Keratinocyte (primary cell): ENCODE results near the gene FCAR. TPM values are rescaled to one million over a fixed set of nuclear protein-coding genes. Genes with fewer than 3 reads are reported as not detected.
"Not testable (repeated sequence)": the region's sequence is repeated elsewhere in the genome, so short reads cannot be mapped to it uniquely, and the experiment has no call there.

Source experiments
- DNase-seq: peaks from one replicate; pipeline ENCODE4 v3.0.0-alpha.2; 2011; ENCODE audit warnings: low read depth, missing footprints, low spot score
- FAIRE-seq: peaks from 2 replicates; lab custom pipeline; 2011; peaks lifted over from hg19 to GRCh38; lab: Jason Lieb, UNC
- H2AFZ ChIP-seq: 2 replicates; pipeline ENCODE4 v1.6.0; 2012; ENCODE audit warnings: low read length, control low read depth, inconsistent platforms; ENCODE audit not compliant: control insufficient read depth
- H3K27ac ChIP-seq: 2 replicates; pipeline ENCODE4 v1.5.1; 2011; ENCODE audit warnings: low read length; ENCODE audit not compliant: control insufficient read depth, insufficient read depth
- H3K27me3 ChIP-seq: 3 replicates; pipeline ENCODE4 v1.6.0; 2011; ENCODE audit warnings: low read length; ENCODE audit not compliant: control insufficient read depth, insufficient read depth; ENCODE audit errors: extremely low read depth
- H3K36me3 ChIP-seq, 2 experiments: 2 replicates in 1 of 2; 3 replicates in 1 of 2; pipeline ENCODE4 v1.5.1; 2011; ENCODE audit warnings: low read length in 2 of 2, mild to moderate bottlenecking in 1 of 2; ENCODE audit not compliant: control insufficient read depth in 2 of 2, insufficient read depth in 2 of 2; ENCODE audit errors: extremely low read depth in 1 of 2
- H3K4me1 ChIP-seq: 3 replicates; pipeline ENCODE4 v1.5.1; 2011; ENCODE audit warnings: low read length; ENCODE audit not compliant: control insufficient read depth, insufficient read depth; ENCODE audit errors: extremely low read depth
- H3K4me2 ChIP-seq: 3 replicates; pipeline ENCODE4 v1.6.0; 2011; ENCODE audit warnings: low read depth, low read length; ENCODE audit not compliant: control insufficient read depth, insufficient read depth; ENCODE audit errors: extremely low read depth
- H3K4me3 ChIP-seq, 3 experiments: fragments of 200-600 bp in 1 of 3; sonication (generic) in 1 of 3; 2 replicates in 2 of 3; 3 replicates in 1 of 3; pipeline ENCODE4 v1.5.1; 2011 to 2016; ENCODE audit warnings: low read length in 3 of 3, mild to moderate bottlenecking in 3 of 3, control low read depth in 2 of 3, inconsistent platforms in 1 of 3, low read depth in 1 of 3, mixed read lengths in 1 of 3, mixed run types in 1 of 3, moderate library complexity in 1 of 3; ENCODE audit not compliant: control insufficient read depth in 2 of 3, insufficient read depth in 2 of 3; ENCODE audit errors: extremely low read depth in 1 of 3
- H3K79me2 ChIP-seq: 2 replicates; pipeline ENCODE4 v1.6.0; 2012; ENCODE audit warnings: low read length; ENCODE audit not compliant: control insufficient read depth, insufficient read depth
- H3K9ac ChIP-seq: 3 replicates; pipeline ENCODE4 v1.6.0; 2011; ENCODE audit warnings: low read length; ENCODE audit not compliant: control insufficient read depth, insufficient read depth; ENCODE audit errors: extremely low read depth
- H3K9me1 ChIP-seq: 3 replicates; pipeline ENCODE4 v1.6.0; 2011; ENCODE audit warnings: low read length; ENCODE audit not compliant: control insufficient read depth, insufficient read depth; ENCODE audit errors: extremely low read depth
- H3K9me3 ChIP-seq: 2 replicates; pipeline ENCODE4 v1.5.1; 2012; ENCODE audit warnings: low read depth, low read length; ENCODE audit not compliant: control insufficient read depth
- H4K20me1 ChIP-seq: 3 replicates; pipeline ENCODE4 v1.6.0; 2011; ENCODE audit warnings: low read length; ENCODE audit not compliant: control insufficient read depth, insufficient read depth; ENCODE audit errors: extremely low read depth
- CTCF ChIP-seq, 3 experiments: IDR thresholded peaks in 1 of 3; conservative IDR thresholded peaks in 1 of 3; optimal IDR thresholded peaks in 1 of 3; 2 replicates in 2 of 3; 3 replicates in 1 of 3; pipeline versions ENCODE3 to v1.5.1; 2011; ENCODE audit warnings: low read length in 3 of 3, mild to moderate bottlenecking in 3 of 3, moderate library complexity in 2 of 3, control low read depth in 1 of 3, inconsistent platforms in 1 of 3; ENCODE audit not compliant: insufficient read depth in 2 of 3; ENCODE audit errors: extremely low read depth in 1 of 3
- EZH2 ChIP-seq: IDR thresholded peaks from one replicate; pipeline ENCODE4 v1.6.1; 2012; ENCODE audit warnings: inconsistent platforms, mild to moderate bottlenecking, low read length, moderate library complexity
- dilution Hi-C: fragments of 300-500 bp; cut with MboI; formaldehyde crosslinking; loops from one replicate; pipeline ENCODE4 v1.7.0; 2020; ENCODE audit warnings: low sequenced_read_pairs; ENCODE audit not compliant: extremely low pct_ligation_motif_present
- polyA plus RNA-seq, 5 experiments: library from polyadenylated mRNA; depleted of rRNA in 3 of 5; stranded (reverse) in 3 of 5; stranded (forward) in 1 of 5; unstranded in 1 of 5; fragments of >200 nt; gene quantifications; 1 replicate in 1 of 5; 2 replicates in 3 of 5; 3 replicates in 1 of 5; pipeline versions ENCODE4 v1.2.1 to v1.2.3, GENCODE V29; 2011 to 2012; ENCODE audit warnings: missing spikeins in 2 of 5, low read depth in 1 of 5, low replicate concordance in 1 of 5
- small RNA-seq, 3 experiments: library from RNA; depleted of rRNA; stranded (forward); fragments of <200 nt; gene quantifications; one replicate each; pipeline ENCODE3, GENCODE V24; 2012; ENCODE audit warnings: low read depth in 3 of 3, low replicate concordance in 1 of 3; ENCODE audit not compliant: insufficient read length in 3 of 3

Gene FCAR
- polyA plus RNA-seq, 1 donor (not counting 4 experiments of a cell fraction or from before 2014, with no cell fraction given) = not detected

DNA sequence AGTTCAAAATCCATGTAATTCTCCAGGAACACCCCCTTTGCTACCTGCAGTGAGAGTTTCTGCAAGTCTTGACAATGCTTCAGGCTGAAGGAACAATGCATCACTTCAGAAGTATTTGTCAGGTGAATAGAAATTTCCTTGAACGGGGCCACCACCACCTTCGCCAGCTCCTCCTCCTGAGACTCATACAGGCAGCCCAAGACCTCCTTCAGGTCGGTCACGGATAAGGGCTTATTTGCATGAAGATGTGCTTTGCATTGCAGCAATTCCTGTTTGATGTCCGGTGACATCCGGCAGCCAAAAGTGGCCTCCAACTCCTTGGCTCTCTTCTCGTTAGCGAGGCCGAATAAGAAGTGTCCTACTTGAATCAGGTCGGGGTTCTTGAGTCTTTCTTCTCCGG lies 64.9 kb downstream of the FCAR start:
- Histone ChIP-seq H4K20me1 (no peaks in the 10 kb centered on the region), H2AFZ (no peak overlapping the region), H3K4me3 (no peak overlapping the region), H3K4me1 (no peaks in the 10 kb centered on the region), H3K4me2 (no peak overlapping the region), H3K27ac (no peak overlapping the region), H3K79me2 (no peaks in the 10 kb centered on the region), H3K27me3 (no peaks in the 10 kb centered on the region), H3K9me3 (peaks cover 4% of the 10 kb centered on the region), H3K9me1 (no peaks in the 10 kb centered on the region), H3K36me3 (no peaks in the 10 kb centered on the region), H3K9ac (no peak overlapping the region)
- TF ChIP-seq CTCF (optimal IDR thresholded peaks at IDR 0.05 in 1 of 3, IDR thresholded peaks at IDR 0.05 in 1 of 3, conservative IDR thresholded peaks at IDR 0.05 in 1 of 3; ENCODE audit: extremely low read depth in 1 of 3, insufficient read depth in 2 of 3, low read length in 3 of 3) (no peak), EZH2 (no peak)
- FAIRE-seq (no peak), DNase-seq (no peak)
- dilution Hi-C loops = no loop called here

- DNase-seq, H3K79me2 ChIP-seq, H3K9ac ChIP-seq, H2AFZ ChIP-seq, H4K20me1 ChIP-seq, H3K9me3 ChIP-seq, H3K4me2 ChIP-seq, H3K4me1 ChIP-seq, H3K27ac ChIP-seq, H3K27me3 ChIP-seq, FAIRE-seq, H3K9me1 ChIP-seq, H3K36me3 ChIP-seq, dilution Hi-C loops, H3K4me3 ChIP-seq: not testable (repeated sequence)
Observed at GRCh38 chr19:54939538-54939937, 65.5 kb downstream of the FCAR start.

Small RNAs within 50 kb of the gene (small RNA-seq; reads per million reads assigned to genes)
- 0 to 2.5 (median 0) reads per million in 3 experiments for gene RNU6-222P

Other genes starting within 250 kb of the FCAR start
- not detected in 3 replicates for gene LILRB1, start 243.8 kb upstream of the FCAR start, polyA plus RNA-seq
- not detected in 3 replicates for gene LILRB4, start 211.2 kb upstream of the FCAR start, polyA plus RNA-seq
- not detected in 3 replicates for gene KIR3DL3, start 149.8 kb upstream of the FCAR start, polyA plus RNA-seq
- not detected in 3 replicates for gene KIR2DL3, start 135.7 kb upstream of the FCAR start, polyA plus RNA-seq
- not detected in 3 replicates for gene KIR2DL1, start 104.4 kb upstream of the FCAR start, polyA plus RNA-seq
- gene KIR2DL4, start 70.6 kb upstream of the FCAR start, polyA plus RNA-seq = not detected in 3 replicates
- gene KIR3DL1, start 57.8 kb upstream of the FCAR start, polyA plus RNA-seq = not detected in 3 replicates
- gene KIR2DS4, start 41.6 kb upstream of the FCAR start, polyA plus RNA-seq = not detected in 3 replicates
- not detected in 3 replicates for gene KIR3DL2, start 23.8 kb upstream of the FCAR start, polyA plus RNA-seq
- not detected in 3 replicates for gene NCR1, start 31.9 kb downstream of the FCAR start, polyA plus RNA-seq
- 0.03 TPM in 1 of 3 replicates, not detected in the others for gene NLRP7, start 73.3 kb downstream of the FCAR start, polyA plus RNA-seq
- gene NLRP2, start 92.1 kb downstream of the FCAR start, polyA plus RNA-seq = 56.7 to 57.6 TPM (median 56.7 TPM) in 3 replicates
- 0.04 to 0.09 TPM in 2 of 3 replicates, not detected in the other for gene GP6, start 164.0 kb downstream of the FCAR start, polyA plus RNA-seq
- 10.6 to 16.3 TPM (median 11.9 TPM) in 3 replicates for gene RDH13, start 188.9 kb downstream of the FCAR start, polyA plus RNA-seq
- gene EPS8L1, start 201.6 kb downstream of the FCAR start, polyA plus RNA-seq = 20.1 to 37.3 TPM (median 26.0 TPM) in 3 replicates
- gene PPP1R12C, start 243.4 kb downstream of the FCAR start, polyA plus RNA-seq = 22.9 to 41.2 TPM (median 24.7 TPM) in 3 replicates